Uterus (tissue), 4 donors: ENCODE results near the gene CAPN7. TPM values are rescaled to one million over a fixed set of nuclear protein-coding genes. Genes with fewer than 3 reads are reported as not detected.

Experiments used
- DNase-seq, 2 donors: peaks; one replicate each; pipeline ENCODE4 v3.0.0-alpha.2; 2019 to 2020
- H3K27ac ChIP-seq, 2 donors: fragments of 200-600 bp; sonication (generic); 1 replicate in 1 of 2; 2 replicates in 1 of 2; pipeline ENCODE4 v1.5.1; 2016 to 2018
- H3K27me3 ChIP-seq, 2 donors: fragments of 200-600 bp; sonication (generic); one replicate each; pipeline ENCODE4 v1.5.1; 2018 to 2019; ENCODE audit warnings: control low read depth in 1 of 2
- H3K36me3 ChIP-seq, 2 donors: fragments of 200-600 bp; sonication (generic); one replicate each; pipeline ENCODE4 v1.5.1; 2019; ENCODE audit warnings: control low read depth in 1 of 2
- H3K4me1 ChIP-seq, 2 donors: fragments of 200-600 bp; sonication (generic); one replicate each; pipeline ENCODE4 v1.5.1; 2018 to 2019; ENCODE audit warnings: control low read depth in 1 of 2
- H3K4me3 ChIP-seq, 2 donors: fragments of 200-600 bp; sonication (generic); 1 replicate in 1 of 2; 2 replicates in 1 of 2; pipeline ENCODE4 v1.5.1; 2018 to 2019; ENCODE audit warnings: mild to moderate bottlenecking in 1 of 2
- H3K9me3 ChIP-seq, 2 donors: fragments of 200-600 bp; sonication (generic); one replicate each; pipeline ENCODE4 v1.5.1; 2019; ENCODE audit warnings: control low read depth in 1 of 2
- CTCF ChIP-seq, 4 experiments: fragments of 200-600 bp in 2 of 4; fragments of 450-650 bp in 2 of 4; sonication (generic) in 2 of 4; IDR thresholded peaks; one replicate each; pipeline ENCODE4 v1.5.1; 2016 to 2019; ENCODE audit warnings: antibody characterized with exemption in 4 of 4, mild to moderate bottlenecking in 2 of 4, moderate library complexity in 1 of 4
- POLR2A ChIP-seq, 2 donors: fragments of 450-650 bp; IDR thresholded peaks; one replicate each; pipeline ENCODE4 v1.6.1; 2016; ENCODE audit warnings: antibody characterized with exemption in 2 of 2, mild to moderate bottlenecking in 1 of 2, moderate library complexity in 1 of 2
- intact Hi-C: fragments of 100-400 bp; cut with DNase I; formaldehyde crosslinking; loops from one replicate; pipeline ENCODE4 v1.15.1; 2023; ENCODE audit warnings: low total_unique reads
- total RNA-seq, 4 donors: library from RNA; depleted of rRNA in 3 of 4; stranded (reverse); fragments of >200 nt in 3 of 4; gene quantifications; one replicate each; pipeline versions ENCODE4 v1.1.0 to v1.2.4, GENCODE V29; 2014 to 2023
- donor health status: DM: yes; HTN: yes; CAD: no.

Gene CAPN7
- total RNA-seq, 4 donors from 2014 or later: 39.2 to 89.0 (median 79.8) TPM

- intact Hi-C loops: loop anchor here (5.0 kb wide), 1 partner anchor 110 kb away; no protein-coding TSS in a partner anchor
- no peaks in the 10 kb centered on the region for H3K9me3 ChIP-seq
Observed at GRCh38 chr3:15267502-15267901, 61.5 kb downstream of the CAPN7 start.

GRCh38 chr3:15268033-15268631, 62.1 kb downstream of the CAPN7 start:
- no peak overlapping the region for H3K4me3 ChIP-seq
- TF ChIP-seq CTCF (IDR thresholded peaks at IDR 0.05) (peak; percentile 93 to 97 (median 95)), POLR2A (IDR thresholded peaks at IDR 0.05) (no peak)
- H3K9me3 ChIP-seq: no peaks in the 10 kb centered on the region
- intact Hi-C loops: loop anchor here (2.0 to 5.0 kb wide), 2 partner anchors 65 to 109 kb away; partner anchors contain the start of gene SH3BP5
- H3K4me1 ChIP-seq: peaks cover 15 to 25% of the 10 kb centered on the region in 2 donors
- DNase-seq: peak; percentile 88
- H3K36me3 ChIP-seq: no peaks in the 10 kb centered on the region
- no peaks in the 10 kb centered on the region for H3K27me3 ChIP-seq
- H3K27ac ChIP-seq: peak overlapping the region; percentile 93 to 98

More at GRCh38 chr3:15267502-15267901, 61.5 kb downstream of the CAPN7 start:
- TF ChIP-seq POLR2A (IDR thresholded peaks at IDR 0.05) (no peak), CTCF (IDR thresholded peaks at IDR 0.05) (no peak)
- H3K27ac ChIP-seq: peak overlapping the region; percentile 93 to 98
- no peak overlapping the region for H3K4me3 ChIP-seq
- H3K27me3 ChIP-seq: no peaks in the 10 kb centered on the region
- peaks cover 15 to 25% of the 10 kb centered on the region in 2 donors for H3K4me1 ChIP-seq
- no peaks in the 10 kb centered on the region for H3K36me3 ChIP-seq
- no peak for DNase-seq

GRCh38 chr3:15269091-15269989, 63.3 kb downstream of the CAPN7 start:
- Histone ChIP-seq H3K36me3 (no peaks in the 10 kb centered on the region), H3K27me3 (no peaks in the 10 kb centered on the region), H3K9me3 (no peaks in the 10 kb centered on the region), H3K4me1 (peaks cover 15 to 23% of the 10 kb centered on the region in 2 donors), H3K4me3 (peak overlapping the region in 1 of 2 donors; percentile 8), H3K27ac (peak overlapping the region; percentile 93 to 98)
- intact Hi-C loops: loop anchor here (2.0 to 5.0 kb wide), 2 partner anchors 63 to 108 kb away; partner anchors contain the start of gene SH3BP5
- TF ChIP-seq CTCF (IDR thresholded peaks at IDR 0.05) (peak in 2 of 4 experiments; percentile 14 to 16), POLR2A (IDR thresholded peaks at IDR 0.05) (peak; percentile 64 to 67)
- peak; percentile 95 to 96 for DNase-seq

GRCh38 chr3:15271030-15271429, 65.0 kb downstream of the CAPN7 start:
- intact Hi-C loops: no loop called here
- Histone ChIP-seq H3K4me3 (no peak overlapping the region), H3K27me3 (no peaks in the 10 kb centered on the region), H3K36me3 (no peaks in the 10 kb centered on the region), H3K9me3 (no peaks in the 10 kb centered on the region), H3K27ac (peak overlapping the region; percentile 93 to 98), H3K4me1 (peaks cover 15 to 16% of the 10 kb centered on the region in 2 donors)
- DNase-seq: peak in 1 of 2 donors; percentile 10
- no peak for TF ChIP-seq CTCF (IDR thresholded peaks at IDR 0.05)
- TF ChIP-seq POLR2A (IDR thresholded peaks at IDR 0.05): no peak
